CD4-positive, alpha-beta memory T cell (primary cell): ENCODE data around the gene OR52E8. TPM values are rescaled to one million over a fixed set of nuclear protein-coding genes. Genes with fewer than 3 reads are reported as not detected.
A peak's percentile ranks its signal among the peaks of the same experiment; 100 is the strongest.

Experiments
- CTCF ChIA-PET: fragments of 350-600 bp; sonication (Branson Sonifier 250); formaldehyde crosslinking; loops from one replicate; lab custom pipeline; 2021; ENCODE audit warnings: inconsistent platforms; ENCODE audit not compliant: partially characterized antibody; lab: Charles Lee
- POLR2A ChIA-PET: fragments of 350-600 bp; sonication (Branson Sonifier 250); formaldehyde crosslinking; loops from one replicate; lab custom pipeline; 2021; ENCODE audit not compliant: partially characterized antibody; lab: Charles Lee
- DNase-seq, 5 donors: peaks; one replicate each; pipeline versions ENCODE4 v3.0.0 to v3.0.0-alpha.2; 2020 to 2022; ENCODE audit warnings: mixed read lengths in 1 of 5
- H3K27ac ChIP-seq: one replicate; pipeline ENCODE4 v1.7.0; 2013; ENCODE audit warnings: low read depth, low read length
- H3K27me3 ChIP-seq: 2 replicates; pipeline ENCODE4 v1.7.0; 2013; ENCODE audit warnings: mild to moderate bottlenecking, low read length, moderate library complexity; ENCODE audit not compliant: insufficient read depth
- H3K36me3 ChIP-seq: 2 replicates; pipeline ENCODE4 v1.7.0; 2013; ENCODE audit warnings: mild to moderate bottlenecking, low read length, moderate library complexity; ENCODE audit not compliant: insufficient read depth
- H3K4me1 ChIP-seq: 2 replicates; pipeline ENCODE4 v1.7.0; 2013; ENCODE audit warnings: mild to moderate bottlenecking, low read length, moderate library complexity; ENCODE audit not compliant: insufficient read depth
- H3K4me3 ChIP-seq, 2 donors: one replicate each; pipeline ENCODE4 v1.7.0; 2013; ENCODE audit warnings: low read length in 2 of 2, mild to moderate bottlenecking in 1 of 2
- H3K9me3 ChIP-seq, 2 donors: one replicate each; pipeline ENCODE4 v1.7.0; 2013; ENCODE audit warnings: low read length in 2 of 2, control low read depth in 1 of 2; ENCODE audit not compliant: control insufficient read depth in 1 of 2
- H3K27ac Mint-ChIP-seq, 7 donors: one replicate each; pipeline ENCODE4 v1.8.0; 2020 to 2021; ENCODE audit warnings: mixed read lengths in 7 of 7, mild to moderate bottlenecking in 6 of 7, inconsistent platforms in 3 of 7, moderate library complexity in 3 of 7
- H3K27me3 Mint-ChIP-seq, 2 donors: one replicate each; pipeline ENCODE4 v1.8.0; 2020 to 2021; ENCODE audit warnings: mixed read lengths in 2 of 2
- H3K36me3 Mint-ChIP-seq, 2 donors: one replicate each; pipeline ENCODE4 v1.8.0; 2020 to 2021; ENCODE audit warnings: mixed read lengths in 2 of 2, inconsistent platforms in 1 of 2, mild to moderate bottlenecking in 1 of 2
- H3K4me1 Mint-ChIP-seq, 4 donors: one replicate each; pipeline ENCODE4 v1.8.0; 2020 to 2021; ENCODE audit warnings: mixed read lengths in 4 of 4, mild to moderate bottlenecking in 1 of 4
- H3K4me3 Mint-ChIP-seq, 8 donors: one replicate each; pipeline ENCODE4 v1.8.0; 2020 to 2021; ENCODE audit warnings: mixed read lengths in 8 of 8, mild to moderate bottlenecking in 7 of 8, moderate library complexity in 6 of 8, inconsistent platforms in 3 of 8
- H3K9me3 Mint-ChIP-seq, 8 donors: one replicate each; pipeline ENCODE4 v1.8.0; 2020 to 2021; ENCODE audit warnings: mixed read lengths in 8 of 8, mild to moderate bottlenecking in 5 of 8, inconsistent platforms in 3 of 8, moderate library complexity in 1 of 8
- intact Hi-C: fragments of 100-400 bp; cut with micrococcal nuclease; formaldehyde crosslinking; loops from one replicate; pipeline ENCODE4 v1.15.1; 2023
- polyA plus RNA-seq, 2 donors: library from polyadenylated mRNA; unstranded; fragments of 300-500 nt; fragmentation: Illumina TruSeq; gene quantifications; one replicate each; pipeline ENCODE4 v1.2.3, GENCODE V29; 2021
- total RNA-seq, 2 experiments: library from RNA; stranded (reverse); gene quantifications; one replicate each; pipeline ENCODE4 v1.2.3, GENCODE V29; 2021

Gene OR52E8
- total and polyA plus RNA-seq, 4 experiments from 2014 or later, result not detected

DNA sequence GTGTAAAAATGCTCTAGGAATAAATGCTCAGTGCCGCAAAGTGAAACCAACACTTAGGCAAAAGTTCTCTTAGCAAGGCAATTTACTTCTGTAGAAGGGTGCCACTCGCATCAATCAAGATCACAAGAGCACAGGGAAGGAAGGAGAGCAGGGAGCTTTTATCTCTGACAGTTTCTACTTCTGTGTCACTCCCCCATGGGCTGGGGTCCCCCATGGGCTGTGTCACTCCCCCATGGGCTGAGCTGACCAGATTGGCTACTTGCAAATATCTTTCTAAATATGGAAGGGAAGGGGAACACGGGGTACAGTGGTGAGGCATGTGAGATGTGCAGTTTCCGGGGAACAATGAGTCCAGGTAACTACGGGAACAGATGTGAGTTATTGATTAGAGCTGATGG, 48.4 kb downstream of the OR52E8 start:
- H3K4me3 ChIP-seq, result peak overlapping the region; percentile 58 to 83
- peak overlapping the region; percentile 88 to 96 (median 90) for H3K4me3 Mint-ChIP-seq
- no peak overlapping the region for H3K27ac ChIP-seq
- H3K36me3 ChIP-seq, result no peaks in the 10 kb centered on the region
- H3K9me3 ChIP-seq, result no peaks in the 10 kb centered on the region
- peak overlapping the region in 3 of 7 donors; percentile 6 to 40 (median 20) for H3K27ac Mint-ChIP-seq
- peaks cover 13 to 15% of the 10 kb centered on the region in 2 donors for H3K27me3 Mint-ChIP-seq
- peak in 4 of 5 donors; percentile 5 to 15 (median 8) for DNase-seq
- H3K9me3 Mint-ChIP-seq, result peaks cover 0 to 7% (median 4%) of the 10 kb centered on the region in 8 donors
- CTCF ChIA-PET, result interaction anchor here (0.6 to 2.6 kb wide), 15 partner anchors 10 to 1172 kb away, joined by 3 to 20 read pairs (median 3); partner anchors contain the start of genes OR51D1 and TRIM5
- no peaks in the 10 kb centered on the region for H3K36me3 Mint-ChIP-seq
- H3K4me1 Mint-ChIP-seq, result peaks cover 7 to 13% (median 12%) of the 10 kb centered on the region in 4 donors
- POLR2A ChIA-PET, result no interaction called here
- intact Hi-C loops, result no loop called here
- no peaks in the 10 kb centered on the region for H3K27me3 ChIP-seq
- H3K4me1 ChIP-seq, result peaks cover 8% of the 10 kb centered on the region

DNA sequence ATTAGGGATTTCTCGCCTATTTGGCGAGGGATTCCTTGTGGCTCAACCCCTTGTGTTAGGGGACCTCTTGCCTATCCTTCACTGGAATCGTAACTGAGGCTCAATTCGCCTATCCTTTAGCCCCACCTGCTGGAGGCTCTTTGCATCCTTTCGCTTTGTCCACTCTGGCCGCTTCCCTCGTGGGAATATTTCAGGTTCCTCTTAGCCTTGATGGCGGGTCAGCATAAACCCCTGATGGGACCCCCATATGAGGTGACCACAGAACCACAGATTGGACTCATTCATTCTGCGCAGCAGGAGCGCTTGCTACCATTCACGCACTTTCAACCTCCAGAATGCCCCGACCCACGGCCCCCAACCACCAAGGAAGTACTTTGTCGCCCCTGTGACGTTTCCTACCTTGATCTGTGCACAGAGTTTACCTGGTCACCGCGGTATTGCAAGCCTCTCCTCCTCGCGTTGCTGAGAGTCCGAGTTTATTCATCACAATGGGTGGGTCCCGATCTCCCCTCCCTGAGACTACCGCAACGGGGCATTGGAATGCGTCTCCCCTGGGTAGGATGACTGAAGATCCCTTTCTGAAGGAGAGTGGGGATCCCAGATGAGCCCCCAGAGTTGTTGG, 48.9 kb downstream of the OR52E8 start, which contains the start of gene OR52N2:
Gene OR52N2 (plus strand): TSS at position 425 of the 622 bp plus-strand sequence. CDS start 11,412 bp downstream, outside the sequence.
- CTCF ChIA-PET, result interaction anchor here (1.1 to 2.6 kb wide), 9 partner anchors 10 to 1172 kb away, joined by 3 to 20 read pairs (median 7); partner anchors contain the start of genes OR51D1 and TRIM5

DNA sequence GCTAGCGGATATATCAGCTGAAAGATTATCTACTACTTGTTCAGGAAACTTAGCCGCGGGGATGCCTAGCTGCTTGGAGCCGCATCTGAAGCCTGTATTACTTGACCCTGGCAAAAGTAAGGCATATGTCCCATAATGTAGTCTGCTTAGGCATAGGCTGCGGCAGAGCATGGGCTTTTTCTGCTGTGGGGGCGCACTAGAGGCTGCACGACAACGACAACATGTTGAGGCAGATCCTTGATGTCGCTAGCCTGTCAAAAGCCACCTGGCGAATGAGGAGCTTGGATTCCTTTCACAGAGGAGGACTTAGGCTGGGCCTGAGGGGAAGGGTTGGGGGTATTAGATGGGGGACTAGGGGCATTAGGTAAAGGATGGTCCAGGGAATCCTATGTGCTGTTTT, 49.9 kb downstream of the OR52E8 start:
- Mint-ChIP-seq H3K9me3 (peaks cover 0 to 18% (median 11%) of the 10 kb centered on the region in 8 donors), H3K27ac (no peak overlapping the region), H3K36me3 (no peaks in the 10 kb centered on the region), H3K27me3 (peaks cover 16 to 17% of the 10 kb centered on the region in 2 donors), H3K4me3 (no peak overlapping the region), H3K4me1 (peaks cover 7 to 13% (median 12%) of the 10 kb centered on the region in 4 donors)
- DNase-seq, result no peak
- CTCF ChIA-PET, result interaction anchor here (1.0 to 1.6 kb wide), 5 partner anchors 123 to 1171 kb away, joined by 3 to 12 read pairs (median 7); partner anchors contain the start of genes OR51D1 and TRIM5
- no peaks in the 10 kb centered on the region for H3K36me3 ChIP-seq
- intact Hi-C loops, result no loop called here
- no peaks in the 10 kb centered on the region for H3K9me3 ChIP-seq
- peaks cover 8% of the 10 kb centered on the region for H3K4me1 ChIP-seq
- H3K4me3 ChIP-seq, result no peak overlapping the region
- no peak overlapping the region for H3K27ac ChIP-seq
- no peaks in the 10 kb centered on the region for H3K27me3 ChIP-seq
- POLR2A ChIA-PET, result no interaction called here

More for the DNA sequence above, 48.9 kb downstream of the OR52E8 start, which contains the start of gene OR52N2:
- H3K4me1 Mint-ChIP-seq, result peaks cover 7 to 13% (median 12%) of the 10 kb centered on the region in 4 donors
- no peak within 1 kb of the TSS for H3K27ac ChIP-seq
- no peaks in the 10 kb centered on the region for H3K9me3 ChIP-seq
- no peaks in the 10 kb centered on the region for H3K36me3 ChIP-seq
- H3K27me3 Mint-ChIP-seq, result peaks cover 13 to 16% of the 10 kb centered on the region in 2 donors
- H3K4me3 ChIP-seq, result peak within 1 kb of the TSS; percentile 58 to 83
- peak; percentile 60 to 72 (median 66) for DNase-seq
- peak within 1 kb of the TSS in 5 of 7 donors; percentile 6 to 48 (median 40) for H3K27ac Mint-ChIP-seq
- peaks cover 8% of the 10 kb centered on the region for H3K4me1 ChIP-seq
- POLR2A ChIA-PET, result no interaction called here
- H3K27me3 ChIP-seq, result no peaks in the 10 kb centered on the region
- H3K4me3 Mint-ChIP-seq, result peak within 1 kb of the TSS; percentile 88 to 96 (median 90)
- peaks cover 0 to 11% (median 6%) of the 10 kb centered on the region in 8 donors for H3K9me3 Mint-ChIP-seq
- intact Hi-C loops, result loop anchor here (1.0 kb wide), 3 partner anchors 124 to 1171 kb away; partner anchors contain the start of gene OR51D1
- no peaks in the 10 kb centered on the region for H3K36me3 Mint-ChIP-seq

Other genes starting within 250 kb of the OR52E8 start
- gene TRIM34, start 232.7 kb downstream of the OR52E8 start, total RNA-seq, result 10 to 100 TPM; 10.4 to 11.6 TPM
- gene TRIM34, start 232.7 kb downstream of the OR52E8 start, polyA plus RNA-seq, result 10 to 100 TPM in 1 of 2 donors, 1 to 10 TPM in 1; 9.6 to 20.2 TPM
- 10 to 100 TPM; 33.9 to 35.5 TPM for gene TRIM5, start 172.6 kb downstream of the OR52E8 start, total RNA-seq
- 1 to 10 TPM; 9.1 to 9.5 TPM for gene TRIM5, start 172.6 kb downstream of the OR52E8 start, polyA plus RNA-seq
- gene TRIM22, start 167.9 kb downstream of the OR52E8 start, total RNA-seq, result 100 to 1,000 TPM; 349 to 353 TPM
- 100 to 1,000 TPM; 187 to 190 TPM for gene TRIM22, start 167.9 kb downstream of the OR52E8 start, polyA plus RNA-seq
- under 1 TPM; 0.44 to 0.61 TPM for gene OR56B1, start 121.2 kb downstream of the OR52E8 start, total RNA-seq
- gene OR56B1, start 121.2 kb downstream of the OR52E8 start, polyA plus RNA-seq, result under 1 TPM in 1 of 2 donors, not detected in 1; 0.20 TPM
- 1 to 10 TPM; 1.6 to 2.2 TPM for gene OR52N4, start 103.4 kb downstream of the OR52E8 start, total RNA-seq
- gene OR52N4, start 103.4 kb downstream of the OR52E8 start, polyA plus RNA-seq, result under 1 TPM; 0.50 to 0.60 TPM
- gene OR52N5, start 74.3 kb downstream of the OR52E8 start, total RNA-seq, result not detected
- gene OR52N5, start 74.3 kb downstream of the OR52E8 start, polyA plus RNA-seq, result not detected
- gene OR52N1, start 66.4 kb downstream of the OR52E8 start, total RNA-seq, result not detected
- gene OR52N1, start 66.4 kb downstream of the OR52E8 start, polyA plus RNA-seq, result not detected
- gene OR52N2, start 48.8 kb downstream of the OR52E8 start, total RNA-seq, result not detected
- gene OR52N2, start 48.8 kb downstream of the OR52E8 start, polyA plus RNA-seq, result not detected
- gene OR52E6, start 15.8 kb downstream of the OR52E8 start, total RNA-seq, result not detected
- gene OR52E6, start 15.8 kb downstream of the OR52E8 start, polyA plus RNA-seq, result not detected
- not detected for gene OR52E4, start 22.9 kb upstream of the OR52E8 start, total RNA-seq
- not detected for gene OR52E4, start 22.9 kb upstream of the OR52E8 start, polyA plus RNA-seq
- not detected for gene OR52E5, start 35.5 kb upstream of the OR52E8 start, total RNA-seq
- not detected for gene OR52E5, start 35.5 kb upstream of the OR52E8 start, polyA plus RNA-seq
- gene OR56A3, start 84.6 kb upstream of the OR52E8 start, total RNA-seq, result not detected
- not detected for gene OR56A3, start 84.6 kb upstream of the OR52E8 start, polyA plus RNA-seq
- not detected for gene OR56A5, start 110.8 kb upstream of the OR52E8 start, total RNA-seq
- gene OR56A5, start 110.8 kb upstream of the OR52E8 start, polyA plus RNA-seq, result not detected
- not detected for gene OR52L1, start 129.3 kb upstream of the OR52E8 start, total RNA-seq
- not detected for gene OR52L1, start 129.3 kb upstream of the OR52E8 start, polyA plus RNA-seq
- not detected for gene OR56A4, start 149.3 kb upstream of the OR52E8 start, total RNA-seq
- gene OR56A4, start 149.3 kb upstream of the OR52E8 start, polyA plus RNA-seq, result not detected
- gene OR56A1, start 173.1 kb upstream of the OR52E8 start, total RNA-seq, result not detected
- not detected for gene OR56A1, start 173.1 kb upstream of the OR52E8 start, polyA plus RNA-seq
- not detected for gene OR56B4, start 250.0 kb upstream of the OR52E8 start, total RNA-seq
- not detected for gene OR56B4, start 250.0 kb upstream of the OR52E8 start, polyA plus RNA-seq